ENCODE results near the gene DOK7. TPM values are rescaled to one million over a fixed set of nuclear protein-coding genes. Genes with fewer than 3 reads are reported as not detected.

The DOK7 gene
- total RNA-seq, 1 experiment from 2014 or later = not detected

GRCh38 chr4:3523628-3524221, 60.6 kb downstream of the DOK7 start:
- Histone ChIP-seq H3K9me3 (ENCODE audit: low read depth, low read length, poor library complexity, severe bottlenecking) (no peaks in the 10 kb centered on the region), H3K4me1 (ENCODE audit: insufficient read depth, low read length, poor library complexity, severe bottlenecking) (no peaks in the 10 kb centered on the region), H3K36me3 (ENCODE audit: insufficient read depth, low read length, poor library complexity, severe bottlenecking) (peaks cover 43% of the 10 kb centered on the region), H3K27me3 (replicated peaks; ENCODE audit: insufficient read depth, low read depth, low read length, poor library complexity) (no peaks in the 10 kb centered on the region), H3K27ac (ENCODE audit: low read depth, low read length, poor library complexity, severe bottlenecking) (no peak overlapping the region), H3K4me3 (ENCODE audit: low read depth, low read length, poor library complexity, severe bottlenecking) (no peak overlapping the region)
- CTCF ChIA-PET = no interaction called here
- no TSS peak for BruUV-seq (replicated peaks)
- POLR2A ChIA-PET (ENCODE audit: low non-redundant PET) = no interaction called here
- intact Hi-C loops (cut with micrococcal nuclease; ENCODE audit: unreplicated experiment) = no loop called here
- TF ChIP-seq CTCF (conservative IDR thresholded peaks at IDR 0.05; ENCODE audit: low read depth, low read length) (no peak), EZH2 (IDR thresholded peaks at IDR 0.05; ENCODE audit: borderline replicate concordance, low read depth, low read length, poor library complexity, severe bottlenecking) (no peak)
- no peak for DNase-seq (ENCODE audit: low spot score)

GRCh38 chr4:3524349-3524748, 61.2 kb downstream of the DOK7 start:
- Histone ChIP-seq H3K36me3 (ENCODE audit: insufficient read depth, low read length, poor library complexity, severe bottlenecking) (peaks cover 41% of the 10 kb centered on the region), H3K4me1 (ENCODE audit: insufficient read depth, low read length, poor library complexity, severe bottlenecking) (no peaks in the 10 kb centered on the region), H3K9me3 (ENCODE audit: low read depth, low read length, poor library complexity, severe bottlenecking) (no peaks in the 10 kb centered on the region), H3K4me3 (ENCODE audit: low read depth, low read length, poor library complexity, severe bottlenecking) (no peak overlapping the region), H3K27me3 (replicated peaks; ENCODE audit: insufficient read depth, low read depth, low read length, poor library complexity) (no peaks in the 10 kb centered on the region), H3K27ac (ENCODE audit: low read depth, low read length, poor library complexity, severe bottlenecking) (no peak overlapping the region)
- TF ChIP-seq CTCF (conservative IDR thresholded peaks at IDR 0.05; ENCODE audit: low read depth, low read length) = no peak
- no peak for TF ChIP-seq EZH2 (IDR thresholded peaks at IDR 0.05; ENCODE audit: borderline replicate concordance, low read depth, low read length, poor library complexity, severe bottlenecking)
- ChIA-PET POLR2A (ENCODE audit: low non-redundant PET) (no interaction called here), CTCF (no interaction called here)
- DNase-seq (ENCODE audit: low spot score) = no peak
- intact Hi-C loops (cut with micrococcal nuclease; ENCODE audit: unreplicated experiment) = no loop called here
- no TSS peak for BruUV-seq (replicated peaks)

DNA sequence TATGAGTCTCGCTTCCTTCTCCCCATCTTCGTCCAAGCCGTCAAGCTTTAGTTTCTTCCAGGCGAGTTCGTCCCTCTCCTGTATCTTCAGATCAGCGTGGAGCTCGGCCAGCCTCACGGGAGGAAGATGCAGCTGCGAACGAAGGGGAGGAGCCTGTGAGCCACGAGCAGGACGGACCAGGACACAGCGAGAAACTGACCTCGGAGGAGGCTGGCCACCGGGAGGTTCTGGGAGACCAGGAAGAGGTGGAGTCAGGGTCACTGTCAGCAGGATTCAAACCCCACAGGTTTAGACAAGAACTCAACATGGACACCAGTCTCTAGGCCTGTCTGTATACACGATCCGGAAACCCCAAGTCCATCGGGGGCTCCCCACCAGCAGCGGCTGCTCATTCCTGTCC, 61.8 kb downstream of the DOK7 start:
- Histone ChIP-seq H3K36me3 (ENCODE audit: insufficient read depth, low read length, poor library complexity, severe bottlenecking) (peaks cover 38% of the 10 kb centered on the region), H3K9me3 (ENCODE audit: low read depth, low read length, poor library complexity, severe bottlenecking) (no peaks in the 10 kb centered on the region), H3K4me1 (ENCODE audit: insufficient read depth, low read length, poor library complexity, severe bottlenecking) (no peaks in the 10 kb centered on the region), H3K27me3 (replicated peaks; ENCODE audit: insufficient read depth, low read depth, low read length, poor library complexity) (no peaks in the 10 kb centered on the region), H3K4me3 (ENCODE audit: low read depth, low read length, poor library complexity, severe bottlenecking) (no peak overlapping the region), H3K27ac (ENCODE audit: low read depth, low read length, poor library complexity, severe bottlenecking) (no peak overlapping the region)
- TF ChIP-seq CTCF (conservative IDR thresholded peaks at IDR 0.05; ENCODE audit: low read depth, low read length) = no peak
- no peak for TF ChIP-seq EZH2 (IDR thresholded peaks at IDR 0.05; ENCODE audit: borderline replicate concordance, low read depth, low read length, poor library complexity, severe bottlenecking)
- BruUV-seq (replicated peaks) = no TSS peak
- POLR2A ChIA-PET (ENCODE audit: low non-redundant PET) = no interaction called here
- CTCF ChIA-PET = no interaction called here
- DNase-seq (ENCODE audit: low spot score) = no peak
- intact Hi-C loops (cut with micrococcal nuclease; ENCODE audit: unreplicated experiment) = no loop called here

All from A673 (cell line).